GM10248 (cell line): ENCODE measurements around the gene ME3.
"Not testable (repeated sequence)": the region's sequence is repeated elsewhere in the genome, so short reads cannot be mapped to it uniquely, and the experiment has no call there.

Experiments used
- CTCF ChIA-PET: fragments of 300-600 bp; sonication (Branson Sonifier 250); formaldehyde crosslinking; extraction: SDS; loops from one replicate; lab custom pipeline; 2021; ENCODE audit warnings: antibody characterized with exemption; lab: Yijun Ruan, JAX
- POLR2A ChIA-PET: fragments of 350-650 bp; sonication (Branson Sonifier 250); formaldehyde crosslinking; extraction: SDS; loops from one replicate; lab custom pipeline; 2020; ENCODE audit warnings: antibody characterized with exemption; lab: Yijun Ruan, JAX
- DNase-seq: peaks from one replicate; pipeline ENCODE4 v3.0.0; 2012; ENCODE audit errors: extremely low spot score
- TF ChIP-seq, protein P1 (sequence below): IDR thresholded peaks from 2 replicates; pipeline ENCODE4 v1.5.1; 2012; ENCODE audit warnings: mild to moderate bottlenecking, low read depth; ENCODE audit errors: extremely low read depth, missing control alignments, control extremely low read depth

Gene ME3

DNA sequence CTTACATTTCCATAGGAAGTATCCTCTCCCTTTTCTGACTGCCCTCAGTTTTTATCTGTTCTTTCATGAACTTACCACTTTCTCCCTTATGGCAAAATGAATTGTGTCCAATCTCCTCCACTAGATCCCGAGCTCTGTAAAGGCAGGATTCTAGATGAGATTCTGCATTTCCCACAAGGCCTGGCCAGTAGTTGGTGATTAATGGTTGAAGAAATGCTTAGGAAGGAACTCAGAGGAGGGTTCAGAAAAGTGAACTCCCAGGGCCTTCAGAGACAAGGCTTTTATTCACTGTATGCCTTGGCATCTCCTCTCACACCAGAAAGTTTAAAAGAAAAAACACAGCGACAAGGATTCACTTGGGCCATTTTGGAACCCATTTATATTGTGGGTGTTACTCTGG, 231.6 kb downstream of the ME3 start:
- TF ChIP-seq, protein P1, sequence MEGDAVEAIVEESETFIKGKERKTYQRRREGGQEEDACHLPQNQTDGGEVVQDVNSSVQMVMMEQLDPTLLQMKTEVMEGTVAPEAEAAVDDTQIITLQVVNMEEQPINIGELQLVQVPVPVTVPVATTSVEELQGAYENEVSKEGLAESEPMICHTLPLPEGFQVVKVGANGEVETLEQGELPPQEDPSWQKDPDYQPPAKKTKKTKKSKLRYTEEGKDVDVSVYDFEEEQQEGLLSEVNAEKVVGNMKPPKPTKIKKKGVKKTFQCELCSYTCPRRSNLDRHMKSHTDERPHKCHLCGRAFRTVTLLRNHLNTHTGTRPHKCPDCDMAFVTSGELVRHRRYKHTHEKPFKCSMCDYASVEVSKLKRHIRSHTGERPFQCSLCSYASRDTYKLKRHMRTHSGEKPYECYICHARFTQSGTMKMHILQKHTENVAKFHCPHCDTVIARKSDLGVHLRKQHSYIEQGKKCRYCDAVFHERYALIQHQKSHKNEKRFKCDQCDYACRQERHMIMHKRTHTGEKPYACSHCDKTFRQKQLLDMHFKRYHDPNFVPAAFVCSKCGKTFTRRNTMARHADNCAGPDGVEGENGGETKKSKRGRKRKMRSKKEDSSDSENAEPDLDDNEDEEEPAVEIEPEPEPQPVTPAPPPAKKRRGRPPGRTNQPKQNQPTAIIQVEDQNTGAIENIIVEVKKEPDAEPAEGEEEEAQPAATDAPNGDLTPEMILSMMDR: no peak
- no peak for DNase-seq
- ChIA-PET POLR2A (no interaction called here), CTCF (interaction anchor here (2.4 to 2.7 kb wide), 2 partner anchors 13 to 16 kb away, joined by 9 to 10 read pairs; no protein-coding TSS in a partner anchor)

DNA sequence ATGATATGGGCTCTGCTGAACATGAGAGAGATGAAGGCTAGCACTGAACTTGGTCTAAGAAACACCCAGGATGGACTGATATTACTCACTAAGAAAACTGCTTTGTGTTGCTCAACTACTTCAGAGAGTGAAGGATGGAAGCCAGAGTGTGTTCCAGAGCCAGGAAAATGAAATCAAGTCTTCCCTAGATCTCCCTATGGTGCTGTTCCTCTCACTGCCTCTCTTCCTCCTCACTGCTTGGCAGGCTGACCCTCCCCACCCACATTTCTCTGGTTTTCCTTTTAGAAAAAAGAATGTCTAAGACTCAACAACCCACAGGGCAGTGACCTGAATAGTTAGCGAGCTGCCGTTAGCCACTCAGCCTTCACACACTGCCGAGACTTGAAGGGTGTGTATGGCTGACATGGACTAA, 232.1 kb downstream of the ME3 start:
- TF ChIP-seq, protein P1: no peak
- POLR2A ChIA-PET: no interaction called here
- CTCF ChIA-PET: interaction anchor here (1.6 to 1.8 kb wide), 2 partner anchors 11 to 586 kb away, joined by 5 to 6 read pairs; partner anchors contain the start of gene CCDC83
- DNase-seq: no peak

DNA sequence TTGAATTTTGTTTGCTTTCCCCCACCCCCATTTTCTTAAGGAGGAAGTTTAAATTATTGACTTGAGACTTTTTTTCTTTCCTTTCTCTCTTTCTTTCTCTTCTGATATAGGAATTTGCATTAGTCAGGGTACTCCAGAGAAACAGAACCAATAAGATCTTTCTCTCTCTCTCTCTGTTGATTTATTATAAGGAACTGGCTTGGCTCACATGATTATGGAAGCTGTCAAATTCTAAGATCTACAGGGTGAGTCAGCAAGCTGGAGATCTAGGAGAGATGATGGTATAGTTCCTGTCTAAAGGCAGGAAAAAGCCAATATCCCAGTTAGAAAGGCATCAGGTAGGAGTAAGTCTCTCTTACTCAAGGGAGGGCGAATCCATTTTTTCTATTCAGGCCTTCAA, 233.7 kb downstream of the ME3 start:
- ChIA-PET CTCF (interaction anchor here (0.7 to 1.8 kb wide), 3 partner anchors 18 to 584 kb away, joined by 3 to 6 read pairs (median 3); partner anchors contain the start of gene CCDC83), POLR2A (no interaction called here)
- TF ChIP-seq, protein P1: no peak
- no peak for DNase-seq

DNA sequence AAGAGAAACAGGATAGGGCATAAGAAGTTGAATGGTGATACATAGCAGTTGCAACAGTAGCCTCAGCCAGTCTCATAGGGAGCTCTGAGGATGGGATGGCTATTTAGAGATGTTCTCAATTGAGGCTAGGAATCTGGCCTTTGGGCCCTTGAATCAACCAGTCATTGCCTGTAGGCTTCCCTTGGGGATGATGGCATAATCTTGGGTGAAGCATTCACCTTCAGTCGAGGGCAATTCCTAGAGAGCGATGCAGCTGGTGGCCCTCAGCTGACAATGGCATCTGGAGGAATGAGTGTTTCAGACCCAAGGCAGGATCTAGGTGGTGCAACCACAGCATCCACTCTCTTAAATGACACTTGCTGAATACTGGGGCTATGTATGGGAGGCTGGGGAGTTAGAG, 236.7 kb downstream of the ME3 start:
- CTCF ChIA-PET: interaction anchor here (1.3 to 1.7 kb wide), 2 partner anchors 10 to 13 kb away, joined by 3 to 5 read pairs; no protein-coding TSS in a partner anchor

DNA sequence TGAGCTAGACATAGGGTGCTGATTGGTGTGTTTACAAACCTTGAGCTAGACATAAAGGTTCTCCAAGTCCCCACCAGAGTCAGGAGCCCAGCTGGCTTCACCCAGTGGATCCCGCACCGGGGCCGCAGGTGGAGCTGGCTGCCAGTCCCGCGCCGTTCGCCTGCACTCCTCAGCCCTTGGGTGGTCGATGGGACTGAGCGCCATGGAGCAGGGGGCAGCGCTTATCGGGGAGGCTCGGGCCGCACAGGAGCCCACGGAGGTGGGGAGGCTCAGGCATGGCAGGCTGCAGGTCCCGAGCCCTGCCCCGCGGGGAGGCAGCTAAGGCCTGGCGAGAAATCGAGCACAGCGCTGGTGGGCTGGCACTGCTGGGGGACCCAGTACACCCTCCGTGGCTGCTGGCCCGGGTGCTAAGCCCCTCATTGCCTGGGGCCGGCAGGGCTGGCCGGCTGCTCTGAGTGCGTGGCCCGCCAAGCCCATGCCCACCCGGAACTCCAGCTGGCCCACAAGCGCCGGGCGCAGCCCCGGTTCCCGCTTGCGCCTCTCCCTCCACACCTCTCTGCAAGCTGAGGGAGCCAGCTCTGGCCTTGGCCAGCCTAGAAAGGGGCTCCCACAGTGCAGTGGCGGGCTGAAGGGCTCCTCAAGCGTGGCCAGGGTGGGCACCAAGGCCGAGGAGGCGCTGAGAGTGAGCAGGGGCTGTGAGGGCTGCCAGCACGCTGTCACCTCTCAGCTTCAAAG, 238.9 kb downstream of the ME3 start:
- CTCF ChIA-PET: interaction anchor here (0.6 to 1.4 kb wide), 3 partner anchors 18 to 579 kb away, joined by 3 to 4 read pairs (median 3); partner anchors contain the start of gene CCDC83
- POLR2A ChIA-PET, DNase-seq: not testable (repeated sequence)

More for the DNA sequence above, 236.7 kb downstream of the ME3 start:
- DNase-seq: no peak
- POLR2A ChIA-PET: no interaction called here
- TF ChIP-seq, protein P1: no peak

DNA sequence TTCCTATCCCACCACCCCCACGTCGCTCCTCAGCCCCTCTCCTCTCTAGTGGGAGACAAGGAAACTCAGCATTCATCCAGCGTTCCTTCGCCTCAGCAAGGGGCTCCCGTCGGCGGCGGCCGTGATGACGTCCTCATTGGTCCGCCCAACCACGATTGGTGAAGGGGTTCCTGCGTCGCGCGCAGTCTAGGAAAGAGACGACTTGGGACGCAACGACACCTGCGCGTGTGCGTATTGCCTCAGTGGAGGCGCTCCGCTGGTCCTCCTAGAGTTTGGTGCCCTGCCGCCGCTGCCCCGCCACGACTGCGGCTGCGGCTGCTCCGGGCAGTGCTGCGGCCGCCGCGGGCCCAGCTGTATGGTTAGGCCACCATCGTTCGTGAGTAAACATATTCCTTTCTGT, 241.2 kb downstream of the ME3 start:
- ChIA-PET POLR2A (no interaction called here), CTCF (interaction anchor here (1.2 to 1.9 kb wide), 3 partner anchors 12 to 21 kb away, joined by 4 to 5 read pairs (median 4); no protein-coding TSS in a partner anchor)
- no peak for DNase-seq
- TF ChIP-seq, protein P1: no peak

DNA sequence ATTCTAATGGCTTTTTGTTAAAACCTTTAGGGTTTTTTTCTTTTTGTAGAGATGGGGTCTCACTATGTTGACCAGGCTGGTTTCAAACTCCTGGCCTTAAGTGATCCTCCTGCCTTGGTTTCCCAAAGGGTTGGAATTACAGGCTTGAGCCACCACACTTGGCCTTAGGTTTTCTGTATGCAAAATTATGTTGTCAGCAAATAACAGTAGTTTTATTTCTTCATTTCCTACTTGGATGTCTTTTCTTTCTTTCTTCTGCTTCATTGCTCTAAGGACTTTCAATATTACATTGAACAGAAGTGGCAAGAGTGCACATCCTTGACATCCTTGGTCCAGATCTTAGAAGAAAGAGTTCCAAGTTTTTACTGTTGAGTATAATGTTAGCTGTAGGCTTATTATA, 245.0 kb downstream of the ME3 start:
- CTCF ChIA-PET: no interaction called here
- DNase-seq: no peak
- POLR2A ChIA-PET: no interaction called here
- TF ChIP-seq, protein P1: no peak

DNA sequence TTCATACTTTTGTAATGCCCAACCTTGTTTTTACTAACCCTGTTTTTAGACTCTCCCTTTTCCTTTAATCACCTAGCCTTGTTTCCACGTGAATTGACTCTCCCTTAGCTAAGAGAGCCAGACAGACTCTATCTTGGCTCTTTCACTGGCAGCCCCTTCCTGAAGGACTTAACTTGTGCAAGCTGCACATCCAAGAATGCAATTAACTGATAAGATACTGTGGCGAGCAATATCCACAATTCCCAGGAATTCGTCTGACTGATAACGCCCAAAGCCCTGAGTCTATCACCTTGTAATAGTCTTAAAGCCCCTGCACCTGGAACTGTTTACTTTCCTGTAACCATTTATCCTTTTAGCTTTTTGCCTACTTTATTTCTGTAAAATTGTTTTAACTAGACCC, 248.9 kb downstream of the ME3 start:
- DNase-seq, POLR2A ChIA-PET: not testable (repeated sequence)
- CTCF ChIA-PET: interaction anchor here (1.1 kb wide), 1 partner anchor 26 kb away, joined by 3 read pairs; no protein-coding TSS in a partner anchor
